ENCODE data around the gene PLCXD1.

GRCh38 chrX:281166-281999 is at the start of gene PLCXD1:
- TF ChIP-seq CTCF (IDR thresholded peaks at IDR 0.05; ENCODE audit: low read length) (no peak), EZH2 (IDR thresholded peaks at IDR 0.05; ENCODE audit: borderline replicate concordance, low read length) (no peak)
